WTC11 (cell line): ENCODE results near the gene HEXD.

Source experiments
- CBFB ChIP-seq: sonication (generic); formaldehyde crosslinking; IDR thresholded peaks from 2 replicates; pipeline ENCODE4 v1.8.1; 2022; ENCODE audit warnings: mild to moderate bottlenecking, low read depth, missing genetic modification reagents
- CTCF ChIP-seq: fragments of 200-600 bp; IDR thresholded peaks from 2 replicates; pipeline ENCODE4 v1.8.0; 2022; ENCODE audit warnings: antibody characterized with exemption
- GABPB1 ChIP-seq: sonication (generic); formaldehyde crosslinking; IDR thresholded peaks from 2 replicates; pipeline ENCODE4 v1.8.1; 2023; ENCODE audit warnings: mild to moderate bottlenecking, missing genetic modification reagents
- PRRX2 ChIP-seq: fragments of 250-450 bp; sonication (Bioruptor Pico); IDR thresholded peaks from 2 replicates; pipeline ENCODE4 v1.8.0; 2021; ENCODE audit warnings: mild to moderate bottlenecking
- TCF7 ChIP-seq: sonication (generic); formaldehyde crosslinking; IDR thresholded peaks from 2 replicates; pipeline ENCODE4 v1.8.0; 2022; ENCODE audit warnings: mild to moderate bottlenecking, low read depth, missing genetic modification reagents, moderate library complexity
- TEAD4 ChIP-seq: sonication (generic); formaldehyde crosslinking; IDR thresholded peaks from 2 replicates; pipeline ENCODE4 v1.8.0; 2022; ENCODE audit warnings: mild to moderate bottlenecking, missing genetic modification reagents
- TP53 ChIP-seq: sonication (generic); formaldehyde crosslinking; IDR thresholded peaks from 2 replicates; pipeline ENCODE4 v1.8.1; 2023; ENCODE audit warnings: mild to moderate bottlenecking, missing genetic modification reagents
- ZNF232 ChIP-seq: sonication (generic); formaldehyde crosslinking; IDR thresholded peaks from 2 replicates; pipeline ENCODE4 v1.8.0; 2022; ENCODE audit warnings: mild to moderate bottlenecking, missing genetic modification reagents
- TF ChIP-seq, protein P1 (sequence below): sonication (generic); formaldehyde crosslinking; IDR thresholded peaks from 2 replicates; pipeline ENCODE4 v1.8.0; 2022; ENCODE audit warnings: mild to moderate bottlenecking, missing genetic modification reagents
- TF ChIP-seq, protein P2 (sequence below): sonication (generic); formaldehyde crosslinking; IDR thresholded peaks from 2 replicates; pipeline ENCODE4 v1.8.1; 2023; ENCODE audit warnings: mild to moderate bottlenecking, missing genetic modification reagents, moderate library complexity
- TF ChIP-seq, protein P3 (sequence below): sonication (generic); formaldehyde crosslinking; IDR thresholded peaks from 2 replicates; pipeline ENCODE4 v1.8.1; 2023; ENCODE audit warnings: mild to moderate bottlenecking, missing genetic modification reagents

GRCh38 chr17:82450357-82451106 is 32.4 kb downstream of the HEXD start, which contains the start of gene CYBC1:
- no peak for TF ChIP-seq PRRX2 (CRISPR knock-in tag)
- TF ChIP-seq CTCF, result no peak
- TF ChIP-seq, protein P1, sequence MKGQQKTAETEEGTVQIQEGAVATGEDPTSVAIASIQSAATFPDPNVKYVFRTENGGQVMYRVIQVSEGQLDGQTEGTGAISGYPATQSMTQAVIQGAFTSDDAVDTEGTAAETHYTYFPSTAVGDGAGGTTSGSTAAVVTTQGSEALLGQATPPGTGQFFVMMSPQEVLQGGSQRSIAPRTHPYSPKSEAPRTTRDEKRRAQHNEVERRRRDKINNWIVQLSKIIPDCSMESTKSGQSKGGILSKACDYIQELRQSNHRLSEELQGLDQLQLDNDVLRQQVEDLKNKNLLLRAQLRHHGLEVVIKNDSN (CRISPR knock-in tag), result no peak; the same call in 1 of the 2 replicates
- TF ChIP-seq CBFB (CRISPR knock-in tag), result no peak
- TF ChIP-seq TEAD4 (CRISPR knock-in tag), result peak; percentile 59; the same call in 1 of the 2 replicates
- TF ChIP-seq, protein P2, sequence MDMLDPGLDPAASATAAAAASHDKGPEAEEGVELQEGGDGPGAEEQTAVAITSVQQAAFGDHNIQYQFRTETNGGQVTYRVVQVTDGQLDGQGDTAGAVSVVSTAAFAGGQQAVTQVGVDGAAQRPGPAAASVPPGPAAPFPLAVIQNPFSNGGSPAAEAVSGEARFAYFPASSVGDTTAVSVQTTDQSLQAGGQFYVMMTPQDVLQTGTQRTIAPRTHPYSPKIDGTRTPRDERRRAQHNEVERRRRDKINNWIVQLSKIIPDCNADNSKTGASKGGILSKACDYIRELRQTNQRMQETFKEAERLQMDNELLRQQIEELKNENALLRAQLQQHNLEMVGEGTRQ (CRISPR knock-in tag), result no peak; the same call in 1 of the 2 replicates
- TF ChIP-seq GABPB1 (CRISPR knock-in tag), result peak; percentile 62
- no peak for TF ChIP-seq TP53 (CRISPR knock-in tag)
- TF ChIP-seq, protein P3, sequence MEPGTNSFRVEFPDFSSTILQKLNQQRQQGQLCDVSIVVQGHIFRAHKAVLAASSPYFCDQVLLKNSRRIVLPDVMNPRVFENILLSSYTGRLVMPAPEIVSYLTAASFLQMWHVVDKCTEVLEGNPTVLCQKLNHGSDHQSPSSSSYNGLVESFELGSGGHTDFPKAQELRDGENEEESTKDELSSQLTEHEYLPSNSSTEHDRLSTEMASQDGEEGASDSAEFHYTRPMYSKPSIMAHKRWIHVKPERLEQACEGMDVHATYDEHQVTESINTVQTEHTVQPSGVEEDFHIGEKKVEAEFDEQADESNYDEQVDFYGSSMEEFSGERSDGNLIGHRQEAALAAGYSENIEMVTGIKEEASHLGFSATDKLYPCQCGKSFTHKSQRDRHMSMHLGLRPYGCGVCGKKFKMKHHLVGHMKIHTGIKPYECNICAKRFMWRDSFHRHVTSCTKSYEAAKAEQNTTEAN, result peak; percentile 56; the same call in 1 of the 2 replicates
- peak; percentile 54; the same call in 1 of the 2 replicates for TF ChIP-seq ZNF232 (CRISPR knock-in tag)
- TF ChIP-seq TCF7 (CRISPR knock-in tag), result no peak
